HG03442 (cell line): Measurements from ENCODE around the gene CTNNA2.
A peak's percentile ranks its signal among the peaks of the same experiment; 100 is the strongest.

ENCODE experiments used
- ATAC-seq: cut with Tn5 transposase; IDR thresholded peaks from one replicate; pipeline ENCODE4 v1.9.1; 2021; ENCODE audit warnings: mild to moderate bottlenecking, moderate library complexity; ENCODE audit not compliant: unreplicated experiment

Gene CTNNA2

GRCh38 chr2:80501874-80502624 is 989.2 kb downstream of the CTNNA2 start:
- no peak for ATAC-seq

GRCh38 chr2:80506563-80506962 is 993.7 kb downstream of the CTNNA2 start:
- ATAC-seq: no peak

GRCh38 chr2:80510716-80511115 is 997.9 kb downstream of the CTNNA2 start:
- ATAC-seq: no peak

DNA sequence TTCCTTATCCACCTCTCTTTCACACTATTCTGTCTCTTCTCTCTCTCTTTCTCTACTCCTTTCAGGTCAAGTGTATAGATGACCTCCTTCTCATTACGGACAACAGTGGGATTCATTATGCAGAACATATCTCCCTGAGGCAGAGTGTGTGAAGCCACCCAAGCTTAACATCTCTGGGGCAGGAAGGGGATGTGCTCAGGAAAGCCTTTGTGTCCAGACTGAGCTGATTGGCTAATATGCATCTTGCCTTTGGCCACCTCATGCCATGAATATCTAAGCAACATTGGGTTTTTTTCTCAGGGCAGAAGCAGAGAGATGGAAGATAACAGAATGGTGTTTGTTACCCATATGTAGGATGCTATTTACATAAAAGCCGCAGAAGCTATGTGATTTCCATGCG is 1003.1 kb downstream of the CTNNA2 start:
- ATAC-seq: no peak

DNA sequence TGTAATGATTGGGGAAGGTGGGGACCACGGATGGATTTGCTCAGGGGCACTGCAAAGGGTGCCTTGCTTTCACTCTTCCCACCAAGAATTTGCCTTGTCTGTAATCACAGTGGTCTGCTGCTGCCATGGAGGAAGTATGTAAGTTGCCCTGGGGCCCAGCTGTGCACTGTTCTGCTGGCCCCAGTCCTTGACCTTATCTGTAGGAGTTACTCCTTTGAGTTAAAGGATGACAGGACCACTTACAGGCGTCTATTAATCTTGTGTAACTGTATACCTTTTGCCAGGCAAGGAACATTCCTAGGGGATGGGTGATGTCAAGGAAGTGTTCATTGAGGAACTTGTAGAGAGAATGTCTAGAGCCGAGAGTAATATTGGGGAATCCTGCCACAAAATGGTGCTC is 1004.5 kb downstream of the CTNNA2 start:
- ATAC-seq: no peak

DNA sequence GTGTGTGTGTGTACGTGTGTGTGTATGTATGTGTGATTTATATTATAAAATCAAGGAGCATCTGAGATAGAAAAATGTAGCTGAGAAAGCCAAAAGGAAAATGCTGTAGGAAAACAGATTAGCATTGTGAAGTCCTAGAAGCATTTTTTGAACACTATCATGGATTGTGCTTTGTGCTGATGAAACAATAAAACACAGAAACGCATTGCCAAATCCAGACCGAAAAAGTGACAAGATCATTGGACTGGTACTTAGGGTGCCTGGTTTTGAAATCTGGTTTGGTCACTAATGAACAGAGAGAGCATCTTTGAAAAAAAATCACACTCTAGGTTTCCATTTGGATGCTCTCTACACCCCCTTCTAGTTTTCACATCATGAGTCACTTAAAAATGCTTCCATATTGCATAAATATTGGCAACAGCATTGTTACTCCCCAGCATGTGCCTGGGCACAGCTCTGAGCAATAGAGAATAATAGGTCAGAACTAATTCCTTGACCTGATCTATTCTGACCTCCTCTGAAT is 1006.3 kb downstream of the CTNNA2 start:
- no peak for ATAC-seq

GRCh38 chr2:80519699-80520291 is 1006.9 kb downstream of the CTNNA2 start:
- ATAC-seq: no peak

DNA sequence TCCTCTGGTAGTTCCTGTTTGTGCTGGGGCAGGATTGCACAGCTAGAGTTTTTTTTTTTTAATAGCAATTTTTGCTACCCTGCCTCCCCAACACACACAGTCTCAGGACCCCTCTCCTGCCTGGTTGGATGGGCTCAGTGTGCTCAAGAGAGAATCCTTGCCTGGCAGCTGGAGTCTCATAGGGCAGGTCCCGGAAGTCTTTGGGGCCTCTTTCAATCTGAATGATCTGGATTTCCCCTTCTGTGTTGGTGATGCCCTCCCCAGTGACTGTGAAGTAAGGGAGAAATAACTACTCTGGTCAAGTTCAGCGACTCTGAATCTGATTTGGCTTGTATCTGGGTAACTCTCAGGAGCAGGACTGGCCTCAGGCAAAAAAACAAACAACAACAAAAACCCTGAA is 1012.3 kb downstream of the CTNNA2 start:
- ATAC-seq: peak; percentile 63

DNA sequence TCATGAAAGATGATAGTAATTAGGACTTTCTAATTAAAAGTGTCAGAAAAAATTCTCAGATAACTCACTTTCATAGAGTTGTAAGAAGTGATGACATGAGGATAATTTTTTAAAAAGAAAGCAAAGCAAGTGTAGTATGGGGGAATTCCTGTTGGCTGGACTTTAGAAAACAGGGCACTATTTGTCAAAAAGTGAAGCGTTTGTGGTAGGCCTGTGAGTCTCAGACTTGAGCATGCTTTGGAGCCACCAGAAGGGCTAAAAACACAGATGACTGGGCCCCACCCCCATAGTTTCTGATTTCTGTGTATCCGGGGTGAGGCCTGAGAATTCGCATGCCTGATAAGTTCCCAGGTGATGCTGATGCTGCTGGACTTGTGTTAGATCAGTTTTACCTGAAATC is 1014.3 kb downstream of the CTNNA2 start:
- ATAC-seq: no peak

DNA sequence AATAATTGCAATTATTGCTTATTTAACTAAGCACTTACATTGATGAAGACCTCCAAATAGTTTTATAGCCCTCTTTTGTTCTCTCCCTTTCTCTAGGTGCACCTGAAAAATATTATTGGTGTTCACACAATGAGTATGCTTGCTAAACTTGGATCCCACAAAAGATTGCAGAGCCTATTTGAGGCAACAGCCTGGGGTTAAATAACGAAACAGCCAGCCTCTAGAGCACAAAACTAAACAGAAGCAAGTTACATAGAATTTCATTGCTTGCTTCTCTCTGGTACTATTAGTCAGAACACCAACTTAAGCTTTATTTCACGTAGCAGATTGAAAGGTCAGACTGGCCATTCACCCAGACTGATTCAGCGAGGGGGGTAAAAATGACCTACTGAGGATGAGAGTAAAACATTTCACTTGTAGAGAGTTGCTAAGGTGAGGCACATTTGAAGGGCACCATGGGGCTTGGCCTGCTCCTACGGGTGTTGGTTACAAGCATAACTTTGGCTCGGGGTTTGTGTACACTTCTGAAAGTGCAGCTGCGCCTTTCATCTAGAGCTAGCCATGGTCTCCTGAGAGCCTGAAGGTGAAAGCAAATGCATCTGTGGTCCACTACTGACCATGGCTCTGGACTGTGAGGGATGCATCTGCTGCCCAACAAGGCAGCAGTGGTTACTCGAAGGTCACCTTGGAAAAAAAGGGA is 1016.8 kb downstream of the CTNNA2 start:
- ATAC-seq: no peak

- ATAC-seq: peak; percentile 50
These were observed 1017.7 kb downstream of the CTNNA2 start for GRCh38 chr2:80530442-80531064.

DNA sequence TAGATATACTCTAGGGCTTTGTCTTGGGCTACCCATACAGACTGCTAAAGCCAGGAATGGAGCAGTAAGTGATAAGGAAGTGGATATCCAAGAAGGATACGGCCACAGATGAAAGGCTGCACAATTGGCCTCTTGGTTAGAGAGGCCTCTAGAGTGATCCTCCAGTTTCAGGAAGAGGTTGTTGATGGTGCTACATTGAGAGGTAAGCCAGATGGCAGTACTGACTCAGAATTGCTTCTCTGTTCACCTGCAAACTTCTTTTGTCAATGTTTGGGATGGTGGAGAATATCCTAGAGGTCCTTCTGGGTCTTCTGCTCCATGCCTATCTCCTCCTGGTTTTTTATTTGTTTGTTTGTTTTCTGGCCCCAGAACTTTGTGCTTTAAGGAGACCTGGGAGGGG is 1018.5 kb downstream of the CTNNA2 start:
- ATAC-seq: no peak

DNA sequence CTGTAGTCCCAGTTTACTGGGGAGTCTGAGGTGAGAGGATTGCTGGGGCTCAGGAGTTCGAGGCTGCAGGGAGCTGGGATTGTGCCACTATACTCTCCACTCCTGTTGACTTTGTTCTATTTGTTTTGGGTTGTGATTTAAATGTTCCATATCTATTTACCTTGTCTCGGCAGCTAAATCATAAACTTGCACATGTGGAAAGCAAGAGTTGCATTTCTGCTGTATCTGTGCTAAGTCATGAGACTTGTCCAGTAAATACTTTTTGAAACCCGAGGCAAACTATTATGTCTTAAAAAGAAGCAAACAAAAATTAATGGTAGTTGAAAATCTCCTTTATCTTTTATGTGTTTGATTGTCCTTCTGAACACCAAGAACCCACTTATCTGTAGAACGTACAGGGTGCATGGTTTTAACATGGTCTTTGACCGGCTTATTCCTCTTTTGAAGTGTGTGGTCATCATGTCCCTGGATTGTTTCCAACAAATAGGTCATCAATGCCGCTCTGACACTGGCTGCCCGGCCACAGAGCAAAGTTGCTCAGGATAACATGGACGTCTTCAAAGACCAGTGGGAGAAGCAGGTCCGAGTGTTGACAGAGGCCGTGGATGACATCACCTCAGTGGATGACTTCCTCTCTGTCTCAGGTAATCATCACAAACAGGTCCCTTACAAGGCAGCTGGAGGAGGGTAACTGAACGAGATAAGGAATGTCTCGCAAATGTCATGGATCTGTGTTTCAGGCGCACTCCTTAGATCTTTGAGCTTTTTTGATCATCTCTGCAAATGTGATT is 1032.8 kb downstream of the CTNNA2 start:
- ATAC-seq: no peak

DNA sequence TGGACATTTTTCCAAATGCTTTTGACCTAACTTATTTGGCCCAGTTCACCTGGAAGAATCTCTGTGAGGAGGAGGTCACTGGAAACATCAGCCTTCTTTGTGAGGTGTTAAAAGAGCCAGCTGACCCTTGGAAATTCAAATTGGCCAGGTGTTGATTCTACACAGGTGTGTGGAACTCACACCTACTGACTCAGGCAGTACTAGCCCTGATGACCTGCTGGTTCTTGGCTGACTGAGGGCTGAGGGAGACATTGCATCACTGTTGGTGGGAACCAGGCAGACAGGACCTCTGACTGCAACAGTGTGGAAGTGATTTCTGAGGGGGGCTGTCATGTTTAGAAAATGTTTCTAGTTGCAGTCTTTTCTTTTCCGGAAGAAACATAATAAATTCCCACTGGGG is 1033.9 kb downstream of the CTNNA2 start:
- ATAC-seq: no peak

- no peak for ATAC-seq
These were observed 1034.5 kb downstream of the CTNNA2 start for GRCh38 chr2:80547344-80547743.

DNA sequence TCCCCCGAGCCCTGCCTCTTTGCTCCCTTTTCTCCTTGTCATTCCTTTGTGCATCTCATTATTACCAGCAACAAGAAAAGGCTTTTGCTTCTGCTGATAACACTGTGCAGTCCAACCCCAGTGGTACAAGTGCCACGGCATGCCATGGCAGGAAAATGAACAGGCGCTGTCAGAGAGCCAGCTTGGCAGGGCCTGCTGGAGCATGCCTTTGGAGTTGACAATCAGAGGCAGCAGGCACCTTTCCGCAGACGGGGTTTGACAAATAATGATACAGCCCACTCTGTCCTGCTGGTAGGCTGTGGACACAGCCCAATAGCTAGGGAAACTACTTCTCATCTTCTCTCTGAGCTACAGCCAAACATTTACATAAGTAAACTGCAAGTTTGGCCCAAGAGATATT is 1035.6 kb downstream of the CTNNA2 start:
- ATAC-seq: no peak

GRCh38 chr2:80549901-80550300 is 1037.0 kb downstream of the CTNNA2 start:
- no peak for ATAC-seq

- no peak for ATAC-seq
These were observed 1047.5 kb downstream of the CTNNA2 start for GRCh38 chr2:80560326-80560725.

DNA sequence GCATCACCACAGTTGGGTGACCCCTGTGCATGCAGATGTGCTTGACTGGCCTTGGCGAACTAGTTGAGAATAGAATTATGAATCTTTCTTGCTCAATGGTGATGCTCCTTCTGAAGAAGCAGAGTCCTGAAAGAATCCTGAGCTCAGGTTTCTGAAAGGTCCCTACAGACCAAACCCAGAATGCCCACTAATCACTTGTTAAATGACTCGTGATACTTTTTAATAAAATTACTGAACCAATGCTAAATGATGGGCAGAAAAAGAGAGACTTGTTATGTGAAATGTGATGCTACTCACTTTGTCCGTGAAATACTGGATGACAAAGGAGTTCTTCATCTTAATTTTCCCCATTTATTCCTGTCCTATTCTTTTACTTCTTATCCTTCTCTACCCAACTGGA is 1055.2 kb downstream of the CTNNA2 start:
- ATAC-seq: no peak

DNA sequence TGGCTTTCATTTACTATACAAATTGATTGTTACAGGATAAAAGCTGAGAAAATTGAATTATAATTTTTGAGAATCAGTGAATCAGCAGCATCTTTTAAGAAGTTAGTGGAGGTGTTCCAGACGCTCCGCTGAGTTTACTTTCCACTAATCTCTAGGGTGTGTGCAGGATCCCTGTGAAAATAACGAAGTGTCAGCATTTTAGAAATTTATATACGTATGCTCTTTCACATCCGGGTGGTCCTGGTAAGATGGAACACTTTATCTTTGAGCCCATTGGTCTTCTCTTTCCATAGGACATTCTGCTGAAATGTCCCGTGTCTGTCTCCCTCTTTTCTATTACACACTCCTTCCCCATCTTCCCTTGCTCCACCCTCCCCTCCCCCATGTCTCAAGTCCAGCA is 1060.3 kb downstream of the CTNNA2 start:
- ATAC-seq: no peak

GRCh38 chr2:80573950-80574349 is 1061.1 kb downstream of the CTNNA2 start:
- no peak for ATAC-seq
